Smooth muscle cell (in vitro differentiated cells): Measurements from ENCODE around the gene CLEC4C. TPM values are rescaled to one million over a fixed set of nuclear protein-coding genes. Genes with fewer than 3 reads are reported as not detected.

Source experiments
- DNase-seq: peaks from one replicate; lab custom pipeline; 2025; ENCODE audit not compliant: unreplicated experiment; lab: John Stamatoyannopoulos, UW
- H2AFZ ChIP-seq: fragments of 200-600 bp; sonication (generic); 2 replicates; pipeline ENCODE4 v1.6.0; 2016; ENCODE audit warnings: antibody characterized with exemption, low read depth, mild to moderate bottlenecking
- H3F3A ChIP-seq: fragments of 200-600 bp; sonication (generic); 2 replicates; pipeline ENCODE4 v1.6.0; 2017; ENCODE audit warnings: antibody characterized with exemption, low read depth
- H3K27ac ChIP-seq: fragments of 200-600 bp; sonication (generic); 2 replicates; pipeline ENCODE4 v1.5.1; 2016; ENCODE audit warnings: low read depth, mild to moderate bottlenecking
- H3K27me3 ChIP-seq: fragments of 200-600 bp; sonication (generic); 2 replicates; pipeline ENCODE4 v1.6.1; 2016; ENCODE audit warnings: low read depth, mild to moderate bottlenecking
- H3K36me3 ChIP-seq: fragments of 200-600 bp; sonication (generic); 2 replicates; pipeline ENCODE4 v1.5.1; 2016; ENCODE audit warnings: low read depth
- H3K4me1 ChIP-seq: fragments of 200-600 bp; sonication (generic); 2 replicates; pipeline ENCODE4 v1.5.1; 2016; ENCODE audit warnings: low read depth
- H3K4me2 ChIP-seq: fragments of 200-600 bp; sonication (generic); 2 replicates; pipeline ENCODE4 v1.6.0; 2016; ENCODE audit warnings: mild to moderate bottlenecking
- H3K4me3 ChIP-seq: fragments of 200-600 bp; sonication (generic); 2 replicates; pipeline ENCODE4 v1.5.1; 2016; ENCODE audit warnings: mild to moderate bottlenecking
- H3K79me2 ChIP-seq: fragments of 200-600 bp; sonication (generic); 2 replicates; pipeline ENCODE4 v1.6.0; 2016; ENCODE audit warnings: low read depth, mild to moderate bottlenecking
- H3K9ac ChIP-seq: fragments of 200-600 bp; sonication (generic); 2 replicates; pipeline ENCODE4 v1.6.0; 2016; ENCODE audit warnings: low read depth
- H3K9me3 ChIP-seq: fragments of 200-600 bp; sonication (generic); replicated peaks from 2 replicates; pipeline ENCODE4 v1.5.1; 2016; ENCODE audit warnings: low read depth
- H4K20me1 ChIP-seq: fragments of 200-600 bp; sonication (generic); 2 replicates; pipeline ENCODE4 v1.6.0; 2016; ENCODE audit warnings: low read depth
- CTCF ChIP-seq: fragments of 200-600 bp; sonication (generic); IDR thresholded peaks from 2 replicates; pipeline ENCODE4 v1.5.1; 2017; ENCODE audit warnings: borderline replicate concordance, mild to moderate bottlenecking, antibody characterized with exemption; ENCODE audit not compliant: insufficient read depth, poor library complexity, severe bottlenecking
- WGBS: methylation state at CpG from one replicate; pipeline ENCODE4 v1.1.7; 2016; ENCODE audit warnings: low lambda C conversion rate; 5-methylcytosine and 5-hydroxymethylcytosine counted together
- polyA plus RNA-seq: library from polyadenylated mRNA; unstranded; fragments of >200 nt; fragmentation: Nextera tagmentation; extraction: Ambion mirVana; gene quantifications from 2 replicates; pipeline ENCODE4 v1.2.1, GENCODE V29; 2016
- total RNA-seq: library from RNA; depleted of rRNA; stranded (reverse); fragments of >200 nt; gene quantifications from 2 replicates; pipeline ENCODE4 v1.2.3, GENCODE V29; 2014

CLEC4C gene
- total and polyA plus RNA-seq, 2 experiments from 2014 or later: not detected

- TF ChIP-seq CTCF: no peak
- 97% methylated on average over 20 of the region's 29 CpGs for WGBS
- H4K20me1 ChIP-seq: no peaks in the 10 kb centered on the region
These were observed 41.3 kb downstream of the CLEC4C start for GRCh38 chr12:7705846-7706245.

GRCh38 chr12:7695566-7696197 is 51.5 kb downstream of the CLEC4C start, which contains the start of gene GDF3:
Gene GDF3, minus strand, starts transcription at chr12:7695775. Its CDS starts 47 bp downstream, at chr12:7695728.
- H3K4me2 ChIP-seq: no peak within 1 kb of the TSS
- no peaks in the 10 kb centered on the region for H3F3A ChIP-seq
- DNase-seq: no peak

More at GRCh38 chr12:7705846-7706245, 41.3 kb downstream of the CLEC4C start:
- Histone ChIP-seq H2AFZ (no peak overlapping the region), H3K4me1 (peaks cover 7% of the 10 kb centered on the region), H3K9me3 (no peaks in the 10 kb centered on the region), H3K27ac (no peak overlapping the region), H3K9ac (no peak overlapping the region), H3K4me3 (no peak overlapping the region), H3K79me2 (no peaks in the 10 kb centered on the region), H3K27me3 (peaks cover 4% of the 10 kb centered on the region), H3F3A (no peaks in the 10 kb centered on the region), H3K36me3 (no peaks in the 10 kb centered on the region), H3K4me2 (no peak overlapping the region)
- DNase-seq: no peak

GRCh38 chr12:7695237-7695560 is 52.0 kb downstream of the CLEC4C start:
- H3K4me2 ChIP-seq: no peak overlapping the region
- WGBS: 51% methylated on average over 10 of the region's 10 CpGs
- no peak overlapping the region for H3K9ac ChIP-seq
- no peak overlapping the region for H2AFZ ChIP-seq
- H3F3A ChIP-seq: no peaks in the 10 kb centered on the region
- H3K27me3 ChIP-seq: no peaks in the 10 kb centered on the region
- no peaks in the 10 kb centered on the region for H3K9me3 ChIP-seq
- no peak overlapping the region for H3K27ac ChIP-seq
- H3K79me2 ChIP-seq: no peaks in the 10 kb centered on the region
- H4K20me1 ChIP-seq: no peaks in the 10 kb centered on the region
- no peak for TF ChIP-seq CTCF
- no peak for DNase-seq
- H3K4me1 ChIP-seq: no peaks in the 10 kb centered on the region
- no peak overlapping the region for H3K4me3 ChIP-seq
- no peaks in the 10 kb centered on the region for H3K36me3 ChIP-seq

More at GRCh38 chr12:7695566-7696197, 51.5 kb downstream of the CLEC4C start, which contains the start of gene GDF3:
- Histone ChIP-seq H3K9ac (no peak within 1 kb of the TSS), H3K4me3 (no peak within 1 kb of the TSS), H2AFZ (no peak within 1 kb of the TSS), H3K79me2 (no peaks in the 10 kb centered on the region), H3K36me3 (no peaks in the 10 kb centered on the region), H3K9me3 (no peaks in the 10 kb centered on the region), H3K27me3 (no peaks in the 10 kb centered on the region), H3K27ac (no peak within 1 kb of the TSS), H4K20me1 (no peaks in the 10 kb centered on the region), H3K4me1 (no peaks in the 10 kb centered on the region)
- no peak for TF ChIP-seq CTCF
- WGBS: 51% methylated on average over 7 of the region's 7 CpGs
